Measurements from ENCODE around the gene IPO8. TPM values are rescaled to one million over a fixed set of nuclear protein-coding genes. Genes with fewer than 3 reads are reported as not detected.
"Not testable (repeated sequence)": the region's sequence is repeated elsewhere in the genome, so short reads cannot be mapped to it uniquely, and the experiment has no call there.

The IPO8 gene
- total RNA-seq, 1 donor from 2014 or later = 43.0 TPM

GRCh38 chr12:30613119-30613830, 82.4 kb downstream of the IPO8 start:
- H3K27me3 Mint-ChIP-seq (ENCODE audit: unreplicated experiment) = peaks cover 3% of the 10 kb centered on the region
- H3K9me3 Mint-ChIP-seq (ENCODE audit: unreplicated experiment) = no peaks in the 10 kb centered on the region
- TF ChIP-seq CTCF (IDR thresholded peaks at IDR 0.05; ENCODE audit: unreplicated experiment) = no peak
- H3K27ac Mint-ChIP-seq (ENCODE audit: unreplicated experiment) = peak overlapping the region; percentile 18
- H3K4me3 Mint-ChIP-seq (ENCODE audit: unreplicated experiment) = no peak overlapping the region
- H3K36me3 Mint-ChIP-seq (ENCODE audit: low read depth, unreplicated experiment) = no peaks in the 10 kb centered on the region
- H3K4me1 Mint-ChIP-seq (ENCODE audit: unreplicated experiment) = no peaks in the 10 kb centered on the region
- no peak for DNase-seq (ENCODE audit: low spot score)

- no peaks in the 10 kb centered on the region for H3K9me3 Mint-ChIP-seq (ENCODE audit: unreplicated experiment)
- H3K4me3 Mint-ChIP-seq (ENCODE audit: unreplicated experiment) = no peak overlapping the region
- H3K27me3 Mint-ChIP-seq (ENCODE audit: unreplicated experiment) = peaks cover 3% of the 10 kb centered on the region
- DNase-seq (ENCODE audit: low spot score) = no peak
- H3K36me3 Mint-ChIP-seq (ENCODE audit: low read depth, unreplicated experiment) = no peaks in the 10 kb centered on the region
- no peak for TF ChIP-seq CTCF (IDR thresholded peaks at IDR 0.05; ENCODE audit: unreplicated experiment)
- no peak overlapping the region for H3K27ac Mint-ChIP-seq (ENCODE audit: unreplicated experiment)
- no peaks in the 10 kb centered on the region for H3K4me1 Mint-ChIP-seq (ENCODE audit: unreplicated experiment)
Measured at GRCh38 chr12:30610718-30611117, 85.0 kb downstream of the IPO8 start.

- H3K27me3 Mint-ChIP-seq (ENCODE audit: unreplicated experiment); H3K27ac Mint-ChIP-seq (ENCODE audit: unreplicated experiment); H3K4me1 Mint-ChIP-seq (ENCODE audit: unreplicated experiment); H3K4me3 Mint-ChIP-seq (ENCODE audit: unreplicated experiment); H3K36me3 Mint-ChIP-seq (ENCODE audit: low read depth, unreplicated experiment); H3K9me3 Mint-ChIP-seq (ENCODE audit: unreplicated experiment); DNase-seq (ENCODE audit: low spot score): not testable (repeated sequence)
Measured at GRCh38 chr12:30609819-30610218, 85.8 kb downstream of the IPO8 start.

GRCh38 chr12:30604302-30604701, 91.4 kb downstream of the IPO8 start:
- not testable (repeated sequence) for H3K4me3 Mint-ChIP-seq (ENCODE audit: unreplicated experiment); H3K27me3 Mint-ChIP-seq (ENCODE audit: unreplicated experiment); H3K4me1 Mint-ChIP-seq (ENCODE audit: unreplicated experiment); H3K27ac Mint-ChIP-seq (ENCODE audit: unreplicated experiment); H3K9me3 Mint-ChIP-seq (ENCODE audit: unreplicated experiment); H3K36me3 Mint-ChIP-seq (ENCODE audit: low read depth, unreplicated experiment)
- peak; percentile 14 for DNase-seq (ENCODE audit: low spot score)

GRCh38 chr12:30603129-30603528, 92.5 kb downstream of the IPO8 start:
- H3K27ac Mint-ChIP-seq (ENCODE audit: unreplicated experiment) = no peak overlapping the region
- no peak for TF ChIP-seq CTCF (IDR thresholded peaks at IDR 0.05; ENCODE audit: unreplicated experiment)
- no peak overlapping the region for H3K4me3 Mint-ChIP-seq (ENCODE audit: unreplicated experiment)
- no peaks in the 10 kb centered on the region for H3K36me3 Mint-ChIP-seq (ENCODE audit: low read depth, unreplicated experiment)
- peaks cover 7% of the 10 kb centered on the region for H3K4me1 Mint-ChIP-seq (ENCODE audit: unreplicated experiment)
- no peaks in the 10 kb centered on the region for H3K9me3 Mint-ChIP-seq (ENCODE audit: unreplicated experiment)
- DNase-seq (ENCODE audit: low spot score) = no peak
- H3K27me3 Mint-ChIP-seq (ENCODE audit: unreplicated experiment) = no peaks in the 10 kb centered on the region

GRCh38 chr12:30602678-30603077, 93.0 kb downstream of the IPO8 start:
- DNase-seq (ENCODE audit: low spot score) = no peak
- no peak for TF ChIP-seq CTCF (IDR thresholded peaks at IDR 0.05; ENCODE audit: unreplicated experiment)
- no peak overlapping the region for H3K27ac Mint-ChIP-seq (ENCODE audit: unreplicated experiment)
- peaks cover 7% of the 10 kb centered on the region for H3K4me1 Mint-ChIP-seq (ENCODE audit: unreplicated experiment)
- no peaks in the 10 kb centered on the region for H3K9me3 Mint-ChIP-seq (ENCODE audit: unreplicated experiment)
- no peak overlapping the region for H3K4me3 Mint-ChIP-seq (ENCODE audit: unreplicated experiment)
- H3K27me3 Mint-ChIP-seq (ENCODE audit: unreplicated experiment) = no peaks in the 10 kb centered on the region
- no peaks in the 10 kb centered on the region for H3K36me3 Mint-ChIP-seq (ENCODE audit: low read depth, unreplicated experiment)

Data from endothelial cell (in vitro differentiated cells).